ENCODE measurements around the gene NPPA. TPM values are rescaled to one million over a fixed set of nuclear protein-coding genes. Genes with fewer than 3 reads are reported as not detected.

The NPPA gene
- total RNA-seq, 1 experiment from 2014 or later: not detected

- no peak overlapping the region for H3K4me2 ChIP-seq (ENCODE audit: low read length)
- no peak for TF ChIP-seq CEBPB (IDR thresholded peaks at IDR 0.05; ENCODE audit: low read depth)
- TF ChIP-seq, protein P1, sequence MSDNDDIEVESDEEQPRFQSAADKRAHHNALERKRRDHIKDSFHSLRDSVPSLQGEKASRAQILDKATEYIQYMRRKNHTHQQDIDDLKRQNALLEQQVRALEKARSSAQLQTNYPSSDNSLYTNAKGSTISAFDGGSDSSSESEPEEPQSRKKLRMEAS (IDR thresholded peaks at IDR 0.05): no peak
- TF ChIP-seq, protein P2, sequence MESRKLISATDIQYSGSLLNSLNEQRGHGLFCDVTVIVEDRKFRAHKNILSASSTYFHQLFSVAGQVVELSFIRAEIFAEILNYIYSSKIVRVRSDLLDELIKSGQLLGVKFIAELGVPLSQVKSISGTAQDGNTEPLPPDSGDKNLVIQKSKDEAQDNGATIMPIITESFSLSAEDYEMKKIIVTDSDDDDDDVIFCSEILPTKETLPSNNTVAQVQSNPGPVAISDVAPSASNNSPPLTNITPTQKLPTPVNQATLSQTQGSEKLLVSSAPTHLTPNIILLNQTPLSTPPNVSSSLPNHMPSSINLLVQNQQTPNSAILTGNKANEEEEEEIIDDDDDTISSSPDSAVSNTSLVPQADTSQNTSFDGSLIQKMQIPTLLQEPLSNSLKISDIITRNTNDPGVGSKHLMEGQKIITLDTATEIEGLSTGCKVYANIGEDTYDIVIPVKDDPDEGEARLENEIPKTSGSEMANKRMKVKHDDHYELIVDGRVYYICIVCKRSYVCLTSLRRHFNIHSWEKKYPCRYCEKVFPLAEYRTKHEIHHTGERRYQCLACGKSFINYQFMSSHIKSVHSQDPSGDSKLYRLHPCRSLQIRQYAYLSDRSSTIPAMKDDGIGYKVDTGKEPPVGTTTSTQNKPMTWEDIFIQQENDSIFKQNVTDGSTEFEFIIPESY (IDR thresholded peaks at IDR 0.05; ENCODE audit: extremely low read depth, insufficient replicate concordance, low read length): no peak
- TF ChIP-seq YY1 (IDR thresholded peaks at IDR 0.05; ENCODE audit: extremely low read depth, insufficient replicate concordance, low read depth, low read length): no peak
- no peak for TF ChIP-seq FOSL1 (IDR thresholded peaks at IDR 0.05; ENCODE audit: low read depth)
- no peak for TF ChIP-seq SP1 (IDR thresholded peaks at IDR 0.05; ENCODE audit: low read depth)
- no peak for TF ChIP-seq RAD21 (IDR thresholded peaks at IDR 0.05; ENCODE audit: low read depth)
- TF ChIP-seq CBX3 (IDR thresholded peaks at IDR 0.05; ENCODE audit: low read depth): no peak
- no peak for TF ChIP-seq EGR1 (IDR thresholded peaks at IDR 0.05; ENCODE audit: low read depth)
- no peak for TF ChIP-seq ATF3 (IDR thresholded peaks at IDR 0.05)
- TF ChIP-seq ZNF274 (IDR thresholded peaks at IDR 0.05; ENCODE audit: low read depth, low read length): no peak
- no TSS peak for BruUV-seq (replicated peaks)
- intact Hi-C loops (cut with micrococcal nuclease): no loop called here
- H3K9me2 ChIP-seq (ENCODE audit: insufficient read depth): no peaks in the 10 kb centered on the region
- ChIA-PET POLR2A (interaction anchor here (0.7 to 1.0 kb wide), 2 partner anchors 85 to 86 kb away, joined by 3 read pairs; no protein-coding TSS in a partner anchor), RAD21 (ENCODE audit: low non-redundant PET in 1 of 2, low total read pairs in 2 of 2, uncharacterized antibody in 2 of 2, unreplicated experiment in 2 of 2) (no interaction called here), CTCF (no interaction called here)
- no peaks in the 10 kb centered on the region for H3K27me3 ChIP-seq (ENCODE audit: insufficient read depth, low read length)
- H3K9me3 ChIP-seq (ENCODE audit: control insufficient read depth in 1 of 2, insufficient read depth in 1 of 2, low read depth in 1 of 2, low read length in 2 of 2): no peaks in the 10 kb centered on the region
- H4K20me1 ChIP-seq (ENCODE audit: insufficient read depth): no peaks in the 10 kb centered on the region
- H3K79me2 ChIP-seq (ENCODE audit: insufficient read depth, low read length): no peaks in the 10 kb centered on the region
- no peak overlapping the region for H3K4me3 ChIP-seq (replicated peaks in 1 of 2; ENCODE audit: low read depth in 1 of 2, low read length in 2 of 2)
- peaks cover 24 to 25% of the 10 kb centered on the region in 2 experiments for H3K4me1 ChIP-seq (ENCODE audit: control insufficient read depth in 1 of 2, insufficient read depth in 2 of 2, low read length in 2 of 2)
- no peak for DNase-seq (ENCODE audit: low read depth, low spot score)
- H3K9ac ChIP-seq (ENCODE audit: low read length): no peak overlapping the region
- H3K36me3 ChIP-seq (ENCODE audit: control insufficient read depth in 1 of 2, insufficient read depth in 2 of 2, low read length in 2 of 2): peaks cover 0 to 2% of the 10 kb centered on the region in 2 experiments; a peak in 1 of 4 replicates
- no peak overlapping the region for H3K27ac ChIP-seq (ENCODE audit: low read depth, low read length)
- ATAC-seq: no peak
- no peak overlapping the region for H2AFZ ChIP-seq (ENCODE audit: low read depth, low read length, poor library complexity, severe bottlenecking)
Observed at GRCh38 chr1:11823366-11824137, 24.0 kb downstream of the NPPA start.
